ENCODE measurements around the gene NMBR.

The NMBR gene

DNA sequence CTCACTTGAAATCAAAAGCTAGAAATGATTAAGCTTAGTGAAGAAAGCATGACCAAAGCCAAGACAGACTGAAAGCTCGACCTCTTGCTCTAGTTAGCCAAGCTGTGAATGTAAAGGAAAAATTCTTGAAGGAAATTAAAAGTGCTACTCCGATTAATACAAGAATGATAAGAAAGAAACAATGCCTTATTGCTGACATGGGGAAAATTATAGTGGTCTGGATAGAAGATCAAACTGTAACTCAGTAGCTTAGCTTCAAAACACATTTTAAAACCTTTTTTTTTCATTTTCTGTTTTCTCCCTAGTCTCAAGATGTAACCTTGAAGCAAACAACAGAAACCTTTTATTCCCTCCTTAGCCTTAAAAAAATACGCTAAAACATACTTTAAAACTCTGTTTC, 25.6 kb downstream of the NMBR start:
- H3K79me2 ChIP-seq (ENCODE audit: low read length): no peaks in the 10 kb centered on the region
- no peak for DNase-seq
- H3K4me1 ChIP-seq (ENCODE audit: low read length): no peaks in the 10 kb centered on the region
- H3K27ac ChIP-seq (ENCODE audit: low read length): no peak overlapping the region
- no peaks in the 10 kb centered on the region for H3K36me3 ChIP-seq (replicated peaks; ENCODE audit: insufficient read depth, low read length)
- no peak overlapping the region for H3K4me3 ChIP-seq (ENCODE audit: low read length)
- no peak overlapping the region for H2AFZ ChIP-seq (ENCODE audit: low read length)
- H3K9me2 ChIP-seq (replicated peaks; ENCODE audit: insufficient read depth, low read length): no peaks in the 10 kb centered on the region
- H3K4me2 ChIP-seq (ENCODE audit: low read depth, low read length): no peak overlapping the region
- H3K9ac ChIP-seq (ENCODE audit: low read length): no peak overlapping the region
- TF ChIP-seq EZH2phosphoT487 (IDR thresholded peaks at IDR 0.05; ENCODE audit: low read length) (no peak), EZH2 (optimal IDR thresholded peaks at IDR 0.05; ENCODE audit: low read depth, low read length) (no peak)
- TF ChIP-seq, protein P1, sequence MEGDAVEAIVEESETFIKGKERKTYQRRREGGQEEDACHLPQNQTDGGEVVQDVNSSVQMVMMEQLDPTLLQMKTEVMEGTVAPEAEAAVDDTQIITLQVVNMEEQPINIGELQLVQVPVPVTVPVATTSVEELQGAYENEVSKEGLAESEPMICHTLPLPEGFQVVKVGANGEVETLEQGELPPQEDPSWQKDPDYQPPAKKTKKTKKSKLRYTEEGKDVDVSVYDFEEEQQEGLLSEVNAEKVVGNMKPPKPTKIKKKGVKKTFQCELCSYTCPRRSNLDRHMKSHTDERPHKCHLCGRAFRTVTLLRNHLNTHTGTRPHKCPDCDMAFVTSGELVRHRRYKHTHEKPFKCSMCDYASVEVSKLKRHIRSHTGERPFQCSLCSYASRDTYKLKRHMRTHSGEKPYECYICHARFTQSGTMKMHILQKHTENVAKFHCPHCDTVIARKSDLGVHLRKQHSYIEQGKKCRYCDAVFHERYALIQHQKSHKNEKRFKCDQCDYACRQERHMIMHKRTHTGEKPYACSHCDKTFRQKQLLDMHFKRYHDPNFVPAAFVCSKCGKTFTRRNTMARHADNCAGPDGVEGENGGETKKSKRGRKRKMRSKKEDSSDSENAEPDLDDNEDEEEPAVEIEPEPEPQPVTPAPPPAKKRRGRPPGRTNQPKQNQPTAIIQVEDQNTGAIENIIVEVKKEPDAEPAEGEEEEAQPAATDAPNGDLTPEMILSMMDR (IDR thresholded peaks at IDR 0.05; ENCODE audit: low read length): no peak
- H3K27me3 ChIP-seq (replicated peaks; ENCODE audit: insufficient read depth, low read length): no peaks in the 10 kb centered on the region
- no peaks in the 10 kb centered on the region for H3F3A ChIP-seq (ENCODE audit: insufficient read depth, low read length)
- H3K9me3 ChIP-seq (replicated peaks; ENCODE audit: insufficient read depth, low read length): no peaks in the 10 kb centered on the region
- H4K20me1 ChIP-seq (ENCODE audit: insufficient read depth, low read length): no peaks in the 10 kb centered on the region

GRCh38 chr6:142118925-142119324, 28.0 kb downstream of the NMBR start:
- no peak for TF ChIP-seq EZH2phosphoT487 (IDR thresholded peaks at IDR 0.05; ENCODE audit: low read length)
- no peak for TF ChIP-seq EZH2 (optimal IDR thresholded peaks at IDR 0.05; ENCODE audit: low read depth, low read length)
- TF ChIP-seq, protein P1 (IDR thresholded peaks at IDR 0.05; ENCODE audit: low read length): no peak
- H3K9ac ChIP-seq (ENCODE audit: low read length): no peak overlapping the region
- H3K9me3 ChIP-seq (replicated peaks; ENCODE audit: insufficient read depth, low read length): no peaks in the 10 kb centered on the region
- H3K36me3 ChIP-seq (replicated peaks; ENCODE audit: insufficient read depth, low read length): no peaks in the 10 kb centered on the region
- H3K9me2 ChIP-seq (replicated peaks; ENCODE audit: insufficient read depth, low read length): no peaks in the 10 kb centered on the region
- H3F3A ChIP-seq (ENCODE audit: insufficient read depth, low read length): no peaks in the 10 kb centered on the region
- H3K4me1 ChIP-seq (ENCODE audit: low read length): no peaks in the 10 kb centered on the region
- H3K4me2 ChIP-seq (ENCODE audit: low read depth, low read length): no peak overlapping the region
- H4K20me1 ChIP-seq (ENCODE audit: insufficient read depth, low read length): no peaks in the 10 kb centered on the region
- H3K27ac ChIP-seq (ENCODE audit: low read length): no peak overlapping the region
- H3K4me3 ChIP-seq (ENCODE audit: low read length): no peak overlapping the region
- H2AFZ ChIP-seq (ENCODE audit: low read length): no peak overlapping the region
- no peaks in the 10 kb centered on the region for H3K27me3 ChIP-seq (replicated peaks; ENCODE audit: insufficient read depth, low read length)
- H3K79me2 ChIP-seq (ENCODE audit: low read length): no peaks in the 10 kb centered on the region
- no peak for DNase-seq

- H2AFZ ChIP-seq (ENCODE audit: low read length): no peak overlapping the region
- no peak overlapping the region for H3K4me3 ChIP-seq (ENCODE audit: low read length)
- H3K9ac ChIP-seq (ENCODE audit: low read length): no peak overlapping the region
- no peaks in the 10 kb centered on the region for H3K4me1 ChIP-seq (ENCODE audit: low read length)
- no peaks in the 10 kb centered on the region for H4K20me1 ChIP-seq (ENCODE audit: insufficient read depth, low read length)
- DNase-seq: no peak
- no peaks in the 10 kb centered on the region for H3K36me3 ChIP-seq (replicated peaks; ENCODE audit: insufficient read depth, low read length)
- TF ChIP-seq, protein P1 (IDR thresholded peaks at IDR 0.05; ENCODE audit: low read length): no peak
- TF ChIP-seq EZH2 (optimal IDR thresholded peaks at IDR 0.05; ENCODE audit: low read depth, low read length) (no peak), EZH2phosphoT487 (IDR thresholded peaks at IDR 0.05; ENCODE audit: low read length) (no peak)
- no peak overlapping the region for H3K4me2 ChIP-seq (ENCODE audit: low read depth, low read length)
- no peak overlapping the region for H3K27ac ChIP-seq (ENCODE audit: low read length)
- H3K79me2 ChIP-seq (ENCODE audit: low read length): no peaks in the 10 kb centered on the region
- H3K27me3 ChIP-seq (replicated peaks; ENCODE audit: insufficient read depth, low read length): no peaks in the 10 kb centered on the region
- no peaks in the 10 kb centered on the region for H3F3A ChIP-seq (ENCODE audit: insufficient read depth, low read length)
- no peaks in the 10 kb centered on the region for H3K9me2 ChIP-seq (replicated peaks; ENCODE audit: insufficient read depth, low read length)
- H3K9me3 ChIP-seq (replicated peaks; ENCODE audit: insufficient read depth, low read length): no peaks in the 10 kb centered on the region
These were observed 28.6 kb downstream of the NMBR start for GRCh38 chr6:142118328-142118727.
